Fibroblast of gingiva (primary cell): ENCODE data around the gene ERLEC1.
"Not testable (repeated sequence)": the region's sequence is repeated elsewhere in the genome, so short reads cannot be mapped to it uniquely, and the experiment has no call there.

Experiments used
- DNase-seq: peaks from one replicate; pipeline ENCODE4 v3.0.0-alpha.2; 2011; ENCODE audit warnings: low read depth

ERLEC1 gene

DNA sequence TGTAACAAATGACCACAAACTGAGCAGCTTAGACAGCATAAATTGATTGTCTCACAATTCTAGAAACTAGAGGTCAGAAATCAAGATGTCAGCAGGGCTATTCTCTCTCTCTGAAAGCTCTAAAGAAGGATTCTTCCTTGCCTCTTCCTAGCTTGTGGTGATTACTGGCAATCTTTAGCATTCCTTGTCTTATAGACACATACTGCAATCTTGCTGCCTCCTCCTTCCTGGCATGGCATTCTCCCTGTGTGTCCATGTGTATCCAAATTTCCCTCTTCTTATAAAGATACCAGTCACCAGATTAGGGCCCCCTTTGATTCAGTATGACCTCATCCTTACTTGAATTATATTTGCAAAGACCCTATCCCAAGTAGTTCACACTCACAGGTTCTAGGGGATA is 2.4 kb upstream of the ERLEC1 start:
- DNase-seq: peak; percentile 7

DNA sequence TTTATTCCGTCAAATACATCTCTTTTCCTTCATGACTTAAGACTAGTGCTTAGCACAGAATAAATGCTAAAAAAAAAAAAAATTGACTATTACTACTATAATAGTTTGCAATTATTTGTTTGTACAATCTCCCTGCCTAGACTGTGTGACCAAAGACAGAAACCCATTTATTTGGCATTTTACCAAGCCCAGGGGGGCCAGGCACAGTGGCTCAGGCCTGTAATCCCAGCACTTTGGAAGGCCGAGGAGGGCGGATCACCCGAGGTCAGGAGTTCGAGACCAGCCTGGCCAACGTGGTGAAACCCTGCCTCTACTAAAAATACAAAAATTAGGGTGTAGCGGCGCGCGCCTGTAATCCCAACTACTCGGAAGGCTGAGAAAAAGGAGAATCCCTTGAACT is 1.5 kb upstream of the ERLEC1 start:
- no peak for DNase-seq

DNA sequence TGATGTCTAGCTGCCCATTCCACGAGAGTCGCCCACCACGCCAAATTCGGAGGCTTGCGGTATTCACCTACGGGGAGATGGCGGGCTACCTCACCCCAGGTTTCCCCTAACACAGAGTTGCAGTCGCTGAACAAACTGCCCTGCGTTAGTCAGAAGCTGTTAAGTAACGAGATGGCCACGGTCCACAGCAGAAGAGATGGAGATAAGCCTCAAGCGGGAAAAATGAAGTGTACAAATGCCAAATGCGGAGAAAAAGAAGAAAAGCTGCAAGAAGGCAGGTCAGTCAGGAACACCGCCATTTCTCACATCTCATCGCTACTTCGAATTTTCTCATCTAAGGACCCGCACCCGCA is 516 bp upstream of the ERLEC1 start:
- peak; percentile 17 for DNase-seq

DNA sequence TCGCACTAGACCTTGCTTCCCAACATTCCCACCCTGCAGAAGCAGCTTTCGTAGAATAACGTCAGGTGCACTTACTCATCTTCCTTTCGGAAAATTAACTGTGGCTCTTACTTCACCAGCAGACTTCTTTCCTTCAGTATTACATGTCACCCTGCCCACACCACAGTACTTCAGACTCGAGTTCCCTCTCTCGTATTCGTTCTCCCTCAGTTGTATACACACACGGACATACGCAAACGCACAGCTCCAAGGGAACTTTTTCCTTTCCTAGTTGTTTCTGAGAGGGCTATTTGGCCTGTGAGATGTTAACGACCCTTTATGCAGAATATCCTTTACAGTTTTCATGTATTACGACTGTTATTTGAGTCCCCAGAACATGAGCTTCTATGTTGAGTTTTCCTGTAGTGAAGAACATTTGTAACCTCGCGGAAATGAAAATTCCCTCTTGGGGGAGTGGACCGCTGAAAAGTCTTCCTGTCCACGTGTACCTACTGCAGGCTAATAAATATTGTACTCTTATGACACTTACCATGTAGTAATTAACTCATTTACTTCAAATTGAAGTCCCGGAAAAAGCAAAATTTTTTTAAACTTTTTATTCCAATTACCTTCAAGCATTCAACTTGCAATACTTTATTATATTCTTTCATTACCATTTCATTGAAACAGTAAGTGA is 908 bp downstream of the ERLEC1 start:
- peak; percentile 11 for DNase-seq

DNA sequence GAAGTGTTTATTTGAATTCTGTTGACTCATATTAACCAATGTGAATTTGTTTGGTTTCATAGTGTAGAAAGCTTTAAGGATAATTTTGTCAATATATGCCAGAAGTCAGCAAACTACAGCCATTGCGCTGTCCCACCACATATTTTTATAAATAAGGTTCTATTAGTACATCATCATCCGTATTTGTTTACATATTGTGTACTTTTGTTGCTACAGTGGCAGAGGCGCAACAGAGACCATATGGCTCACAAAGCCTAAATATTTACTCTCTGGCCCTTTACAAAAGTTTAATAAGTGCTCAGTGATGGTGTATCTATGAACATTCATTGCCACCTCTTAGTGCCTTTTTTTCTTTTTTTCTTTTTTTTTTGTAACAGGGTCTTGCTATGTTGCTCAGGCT is 6.4 kb downstream of the ERLEC1 start:
- DNase-seq: peak; percentile 47

DNA sequence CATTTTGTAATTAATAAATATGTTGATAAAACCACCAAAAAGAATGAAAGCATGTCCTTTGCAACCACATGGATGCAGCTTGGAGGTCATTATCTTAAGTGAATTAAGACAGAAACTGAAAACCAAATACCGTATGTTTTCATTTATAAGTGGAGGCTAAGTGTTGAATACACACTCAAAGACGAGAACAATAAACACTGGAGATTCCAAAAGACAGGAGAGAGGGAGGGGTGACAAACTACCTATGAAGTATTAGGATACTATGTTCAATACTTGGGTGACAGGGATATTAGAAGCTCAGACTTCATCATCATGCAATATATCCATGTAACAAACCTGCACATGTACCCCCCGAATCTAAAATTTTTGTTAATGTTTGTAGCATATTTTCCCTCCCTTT is 7.0 kb downstream of the ERLEC1 start:
- no peak for DNase-seq

DNA sequence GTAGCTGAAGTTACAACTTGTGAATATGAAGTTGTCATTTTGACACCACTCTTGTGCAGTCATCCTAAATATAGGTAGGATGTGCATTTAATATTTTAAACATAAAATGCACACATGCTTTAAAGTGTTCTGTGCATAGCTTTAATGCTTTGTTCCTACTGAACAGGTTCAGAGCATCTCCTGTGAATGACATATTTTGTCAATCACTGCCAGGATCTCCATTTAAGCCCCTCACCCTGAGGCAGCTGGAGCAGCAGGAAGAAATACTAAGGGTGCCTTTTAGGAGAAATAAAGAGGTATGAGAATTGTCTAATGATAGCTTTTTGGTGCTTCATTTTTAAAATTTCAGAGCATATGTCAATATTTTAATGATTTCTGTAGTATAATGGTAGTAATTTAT is 14.7 kb downstream of the ERLEC1 start:
- no peak for DNase-seq

DNA sequence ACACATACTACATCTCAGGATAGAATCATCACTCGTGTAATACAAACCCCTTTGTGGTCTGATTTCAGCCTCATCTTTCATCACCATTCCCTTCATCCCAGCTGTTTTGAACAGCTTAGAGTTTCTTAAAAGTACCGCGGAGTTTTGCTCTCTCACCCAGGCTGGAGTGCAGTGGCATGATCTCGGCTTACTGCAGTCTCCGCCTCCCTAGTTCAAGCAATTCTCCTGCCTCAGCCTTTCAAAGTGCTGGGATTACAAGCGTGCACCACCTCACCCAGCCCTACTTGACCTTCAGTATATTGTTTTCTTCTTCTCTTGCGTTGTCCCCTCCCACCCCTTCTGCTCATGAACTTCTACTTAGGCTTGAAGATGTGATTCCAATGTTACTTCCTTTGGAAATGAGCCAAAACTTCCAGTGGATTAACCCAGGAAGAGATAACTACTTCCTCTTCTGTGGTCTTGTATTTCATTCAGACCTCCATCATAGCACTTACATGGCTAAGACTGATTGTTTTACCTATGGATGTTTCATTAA is 15.8 kb downstream of the ERLEC1 start:
- DNase-seq: no peak

DNA sequence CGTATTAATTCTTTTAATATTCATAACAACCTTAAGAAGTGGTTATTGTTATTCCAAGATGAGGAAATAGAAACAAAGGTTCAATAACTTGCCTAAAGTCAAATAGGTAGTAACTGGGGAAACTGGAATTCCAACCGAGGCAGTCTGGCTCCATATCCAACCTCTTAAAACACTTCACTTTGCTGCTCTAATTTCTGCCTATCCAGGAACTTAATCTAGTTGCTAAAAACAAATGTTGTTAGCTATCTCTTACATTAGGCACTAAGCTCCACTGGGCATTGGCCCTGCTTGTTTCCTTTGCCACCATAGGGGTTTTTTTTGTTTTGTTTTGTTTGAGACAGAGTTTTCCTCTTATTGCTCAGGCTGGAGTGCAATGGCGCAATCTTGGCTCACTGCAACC is 24.8 kb downstream of the ERLEC1 start:
- no peak for DNase-seq

DNA sequence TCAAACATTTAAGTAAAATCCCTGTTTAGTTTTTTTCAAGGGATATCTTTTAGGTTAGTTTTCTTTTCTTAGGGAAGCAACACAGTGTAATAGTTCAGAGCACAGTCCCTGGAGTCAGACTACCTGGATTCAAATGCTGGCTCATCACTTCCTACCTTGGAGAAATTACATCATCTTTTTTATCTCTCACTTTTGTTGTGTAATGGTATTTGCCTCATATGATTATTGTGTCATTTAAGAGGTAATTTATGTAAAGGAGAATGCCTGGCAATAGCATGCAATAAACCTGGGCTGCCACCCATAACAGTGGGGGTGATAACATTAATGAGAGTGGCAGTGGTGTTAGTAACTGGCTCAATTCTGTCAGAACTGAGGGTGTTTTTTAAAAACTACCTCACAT is 26.3 kb downstream of the ERLEC1 start:
- no peak for DNase-seq

DNA sequence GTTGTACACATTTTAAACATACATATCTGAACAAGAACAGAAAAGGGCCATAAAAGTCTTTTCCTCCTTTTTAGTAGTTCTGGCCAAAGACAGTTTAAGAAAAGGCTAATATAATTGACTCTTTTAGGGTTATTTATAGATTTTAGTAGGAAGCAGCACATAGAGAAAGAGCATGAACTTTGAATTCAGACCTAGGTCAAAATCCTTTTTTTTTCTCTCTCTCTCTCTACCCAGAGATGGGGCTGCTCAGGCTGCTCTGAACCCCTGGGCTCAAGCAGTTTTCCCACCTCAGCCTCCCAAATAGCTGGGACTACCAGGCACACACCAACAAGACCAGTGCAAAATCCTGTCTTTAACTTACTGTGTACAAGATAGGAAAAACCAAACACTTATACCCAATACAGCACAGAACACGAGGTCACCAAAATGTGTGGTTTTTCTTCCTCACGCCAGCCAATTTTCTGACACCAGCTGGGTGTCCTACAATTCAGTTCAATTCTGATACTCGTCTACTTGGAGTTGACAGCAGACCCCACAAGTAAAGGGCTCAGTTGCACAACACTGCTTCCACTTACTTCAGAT is 32.1 kb downstream of the ERLEC1 start:
- DNase-seq: no peak

DNA sequence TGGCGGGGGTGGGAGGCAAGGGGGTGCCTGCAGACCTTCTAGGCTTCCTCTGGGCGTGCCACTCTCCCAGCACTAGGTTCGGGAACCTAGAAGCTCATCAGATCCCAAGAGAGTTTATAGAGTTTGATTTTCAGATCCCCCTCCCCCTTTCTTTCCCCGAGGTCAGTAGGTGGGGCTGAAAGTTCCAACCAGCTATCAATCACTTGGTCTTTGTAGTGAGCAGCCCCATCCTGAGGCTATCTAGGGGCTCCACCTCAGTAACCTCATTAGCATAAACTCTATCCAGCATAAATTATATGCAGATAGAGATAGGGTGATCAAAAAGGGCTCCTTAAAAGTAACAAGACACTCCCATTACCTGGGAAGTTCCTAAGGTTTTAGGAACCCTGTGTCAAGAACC is 32.8 kb downstream of the ERLEC1 start:
- DNase-seq: no peak

DNA sequence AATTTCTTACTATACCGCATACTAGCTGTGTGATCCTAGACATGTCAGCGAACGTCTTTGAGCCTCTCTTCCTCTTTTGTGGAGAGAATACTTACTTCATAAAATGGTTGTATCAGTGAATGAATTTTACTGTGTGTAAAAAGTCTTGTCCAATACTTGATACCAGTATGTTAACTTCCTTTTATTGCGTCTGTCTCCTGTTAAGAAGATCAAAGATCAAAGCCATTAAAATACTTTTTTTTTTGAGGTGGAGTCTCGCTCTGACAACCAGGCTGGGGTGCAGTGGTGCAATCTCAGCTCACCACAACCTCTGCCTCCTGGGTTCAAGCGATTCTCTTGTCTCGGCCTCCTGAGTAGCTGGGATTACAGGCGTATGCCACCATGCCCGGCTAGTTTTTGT is 33.2 kb downstream of the ERLEC1 start:
- DNase-seq: no peak

DNA sequence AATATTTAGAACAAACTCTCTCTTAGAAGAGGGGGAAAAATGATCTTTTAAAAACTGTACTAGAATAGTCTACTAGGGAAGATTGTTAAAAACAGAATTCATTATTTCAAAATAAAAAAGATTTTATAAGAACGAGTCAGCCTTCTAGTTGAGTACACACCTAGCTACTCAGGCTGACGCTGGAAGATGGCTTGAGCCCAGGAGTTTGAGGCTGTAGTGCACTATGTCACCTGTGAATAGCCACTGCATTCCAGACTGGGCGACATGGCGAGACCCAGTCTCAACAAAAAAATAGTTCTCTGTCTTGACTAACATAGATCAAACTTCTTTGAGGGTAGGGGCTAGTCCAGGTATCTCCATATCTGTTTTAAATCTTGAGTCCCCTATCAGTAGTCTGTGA is 33.9 kb downstream of the ERLEC1 start:
- no peak for DNase-seq

DNA sequence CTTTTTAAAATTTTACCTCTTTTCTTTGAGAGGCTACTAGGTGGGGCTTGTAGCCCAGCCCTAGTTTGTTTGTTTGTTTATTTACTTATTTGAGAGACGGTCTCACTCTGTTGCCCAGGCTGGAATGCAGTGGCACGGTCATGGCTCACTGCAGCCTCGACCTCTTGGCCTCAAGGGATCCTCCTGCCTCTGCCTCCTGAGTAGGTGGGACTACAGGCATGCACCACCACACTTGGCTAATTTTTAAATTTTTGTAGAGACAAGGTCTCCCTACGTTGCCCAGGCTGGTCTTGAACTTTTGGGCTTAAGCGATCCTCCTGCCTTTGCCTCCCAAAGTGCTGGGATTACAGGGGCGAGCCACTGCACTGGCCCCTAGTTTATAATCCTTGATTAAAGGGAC is 35.0 kb downstream of the ERLEC1 start:
- DNase-seq: no peak

DNA sequence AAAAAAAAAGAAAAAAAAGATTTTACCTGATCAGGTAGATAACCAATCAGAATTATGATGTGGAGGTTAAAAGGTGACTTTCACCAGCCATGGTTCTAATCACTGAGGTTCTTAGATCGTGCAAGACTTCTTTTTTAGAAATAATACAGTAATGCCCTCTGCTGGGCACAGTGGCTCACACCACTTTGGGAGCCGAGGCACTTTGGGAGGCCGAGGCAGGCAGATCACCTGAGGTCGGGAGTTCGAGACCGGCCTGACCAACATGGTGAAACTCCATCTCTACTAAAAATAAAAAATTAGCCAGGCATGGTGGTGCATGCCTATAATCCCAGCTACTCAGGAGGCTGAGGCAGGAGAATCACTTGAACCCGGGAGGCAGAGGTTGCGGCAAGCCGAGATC is 36.8 kb downstream of the ERLEC1 start:
- not testable (repeated sequence) for DNase-seq

DNA sequence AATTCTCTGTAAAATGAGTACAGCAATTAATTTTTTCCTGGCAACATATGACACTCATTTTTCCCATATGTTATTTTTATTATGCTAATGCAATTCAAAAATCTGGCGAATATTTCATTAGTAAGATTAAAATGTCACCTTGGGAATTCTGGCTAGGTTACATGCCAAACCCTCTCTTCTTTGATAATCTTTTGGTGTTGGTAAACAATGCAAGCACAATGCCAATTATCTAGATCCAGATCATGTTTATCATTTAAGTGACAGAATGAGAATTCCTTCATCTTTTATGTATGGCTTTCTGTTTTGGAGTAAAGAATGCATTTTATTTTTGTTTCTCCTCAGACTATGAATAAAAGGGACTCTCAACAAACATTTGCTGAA is 39.2 kb downstream of the ERLEC1 start:
- no peak for DNase-seq

DNA sequence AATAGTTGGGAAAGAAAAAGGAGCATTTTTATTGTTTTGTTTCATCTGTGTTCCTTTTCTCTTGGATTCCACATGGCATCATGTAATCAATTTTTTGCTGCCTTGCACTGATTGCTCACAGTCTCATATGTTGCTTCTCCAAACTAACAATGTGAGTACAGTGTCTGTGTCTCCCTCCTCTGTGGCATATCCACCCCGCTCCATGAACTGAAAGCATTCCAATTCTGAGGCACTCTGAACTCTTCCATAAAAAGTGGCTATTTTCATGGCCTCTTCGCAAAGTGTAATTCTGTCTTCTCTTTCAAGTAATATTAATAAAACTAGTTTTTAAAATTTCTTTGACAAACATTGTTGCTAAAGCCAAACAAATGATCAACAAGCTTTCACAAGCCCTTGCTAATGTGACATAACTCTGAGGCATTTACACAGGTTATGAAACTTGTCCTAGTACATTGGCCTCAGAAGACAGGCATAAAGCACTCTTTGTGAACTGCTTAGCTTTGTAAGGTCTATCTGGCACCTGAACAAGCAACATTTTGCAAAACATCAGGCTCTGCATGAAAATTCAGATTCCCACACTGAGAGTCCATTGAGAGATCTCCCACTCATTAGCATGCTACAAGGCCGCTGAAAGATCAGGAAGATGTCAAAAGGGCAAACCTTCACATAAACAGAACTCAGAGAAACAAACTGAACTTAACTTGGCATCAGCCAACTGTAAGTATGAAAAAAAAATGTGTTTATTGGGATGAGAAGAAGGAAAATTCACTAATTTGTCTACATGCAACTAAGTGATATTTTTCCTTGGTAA is 39.9 kb downstream of the ERLEC1 start:
- peak; percentile 57 for DNase-seq

DNA sequence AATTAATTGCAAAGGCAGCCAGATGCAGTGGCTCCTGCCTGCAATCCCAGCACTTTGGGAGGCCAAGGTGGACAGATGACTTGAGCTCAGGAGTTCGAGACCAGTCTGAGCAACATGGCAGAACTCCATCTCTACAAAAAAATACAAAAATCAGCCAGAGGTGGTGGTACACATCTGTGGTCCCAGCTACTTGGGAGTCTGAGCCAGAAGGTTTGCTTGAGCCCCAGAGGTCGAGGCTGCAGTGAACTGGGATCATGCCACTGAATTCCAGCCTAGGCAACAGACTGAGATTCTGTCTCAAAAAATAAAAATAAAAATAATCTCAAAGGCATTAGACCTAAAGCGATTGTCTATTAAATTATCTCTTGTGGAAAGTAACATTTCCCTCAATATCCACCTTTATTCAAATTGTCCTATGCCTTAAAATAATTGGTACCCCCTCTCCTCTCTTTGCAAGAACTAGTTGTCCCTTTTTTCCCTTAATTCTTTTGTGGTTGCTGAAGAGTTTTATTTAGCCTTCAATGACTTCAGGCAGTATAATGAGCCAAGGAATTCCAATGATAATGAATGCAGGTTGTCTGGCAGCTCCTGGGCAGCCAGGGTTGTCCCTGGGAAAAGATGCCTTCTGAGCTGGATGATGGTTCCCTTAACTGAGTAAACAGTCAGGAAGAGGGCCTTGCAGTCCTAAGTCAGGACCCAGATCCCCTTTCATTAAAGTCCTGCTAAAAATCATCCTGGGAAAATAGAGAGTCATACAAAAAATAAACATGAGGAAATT is 40.7 kb downstream of the ERLEC1 start:
- no peak for DNase-seq

DNA sequence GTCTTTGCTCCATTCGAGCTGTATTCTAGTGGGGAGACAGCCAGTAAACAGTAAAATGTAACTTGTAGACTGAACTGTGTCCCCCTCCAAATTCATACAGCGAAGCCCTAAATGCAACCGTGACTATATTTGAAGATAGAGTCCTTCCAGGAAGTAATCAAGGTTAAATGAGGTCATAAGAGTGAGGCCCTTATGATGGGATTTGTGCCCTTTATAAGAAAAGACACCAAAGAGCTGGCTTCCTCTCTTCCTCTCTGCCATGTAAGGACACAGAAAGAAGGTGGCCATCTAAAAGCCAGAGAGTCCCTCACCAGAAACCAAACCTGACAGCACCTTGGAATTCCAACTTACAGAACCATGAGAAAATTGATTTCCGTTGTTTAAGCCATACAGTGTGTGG is 41.5 kb downstream of the ERLEC1 start:
- no peak for DNase-seq

DNA sequence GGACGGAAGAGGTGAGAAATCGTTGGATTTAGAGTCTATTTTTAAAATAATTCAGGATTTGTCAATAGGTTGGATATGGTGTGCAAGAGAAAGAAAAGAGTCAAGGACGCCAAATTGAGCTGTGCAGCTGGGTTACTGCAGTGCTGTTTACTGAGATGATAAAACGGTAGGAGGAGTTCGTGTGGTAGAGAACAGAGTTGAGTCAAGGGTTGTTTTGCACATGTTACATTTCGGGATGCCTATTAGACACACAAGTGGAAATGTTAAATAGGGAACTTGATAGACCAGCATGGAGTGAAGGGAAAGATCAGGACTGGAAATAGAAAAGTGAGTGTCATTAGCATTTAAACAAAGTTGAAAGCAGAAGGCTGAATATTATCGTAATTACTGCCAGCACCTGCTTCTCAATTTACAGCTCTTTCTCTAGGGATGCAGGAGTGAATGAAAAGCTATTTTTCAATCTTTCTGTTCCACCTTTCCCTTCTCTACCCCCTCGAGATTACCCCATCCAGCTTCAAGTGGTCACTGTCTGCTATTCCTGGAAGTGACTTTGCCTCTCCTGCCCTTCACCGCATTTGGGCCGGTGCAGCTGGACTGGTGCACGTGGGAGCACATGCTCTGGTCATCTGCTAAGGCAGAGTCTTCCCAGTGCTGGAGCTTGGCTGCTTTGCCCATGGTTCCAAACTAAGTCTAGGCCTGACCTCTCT is 42.6 kb downstream of the ERLEC1 start:
- DNase-seq: no peak

DNA sequence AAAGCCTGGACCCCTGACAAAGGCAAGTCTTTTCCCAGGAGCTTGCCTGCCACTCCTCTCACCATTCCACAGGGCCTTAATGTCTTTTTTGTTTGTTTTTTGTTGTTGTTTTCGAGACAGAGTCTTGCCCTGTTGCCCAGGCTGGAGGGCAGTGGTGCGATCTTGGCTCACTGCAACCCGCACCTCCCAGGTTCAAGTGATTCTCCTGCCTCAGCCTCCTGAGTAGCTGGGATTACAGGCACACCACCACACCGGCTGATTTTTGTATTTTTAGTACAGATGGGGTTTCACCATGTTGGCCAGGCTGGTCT is 43.1 kb downstream of the ERLEC1 start:
- DNase-seq: not testable (repeated sequence)
